SK-N-SH (cell line): Measurements from ENCODE around the gene CRYBG1. TPM values are rescaled to one million over a fixed set of nuclear protein-coding genes. Genes with fewer than 3 reads are reported as not detected.

ENCODE experiments used
- CTCF ChIA-PET: fragments of 300-600, 350-600 bp; formaldehyde crosslinking; extraction: SDS; loops from one replicate; lab custom pipeline; 2021; lab: Yijun Ruan, JAX
- POLR2A ChIA-PET: fragments of 350-600 bp; sonication (Branson Sonifier 250); formaldehyde crosslinking; extraction: SDS; loops from one replicate; lab custom pipeline; 2020; ENCODE audit warnings: antibody characterized with exemption, inconsistent platforms; lab: Yijun Ruan, JAX
- DNase-seq: peaks from one replicate; pipeline ENCODE4 v3.0.0; 2012
- H2AFZ ChIP-seq: fragments of 200-600 bp; sonication (generic); 2 replicates; pipeline ENCODE4 v1.8.1; 2016; ENCODE audit warnings: antibody characterized with exemption, mild to moderate bottlenecking, low read depth
- H3F3A ChIP-seq: fragments of 200-600 bp; sonication (generic); replicated peaks from 2 replicates; pipeline ENCODE3; 2016; ENCODE audit warnings: antibody characterized with exemption, mild to moderate bottlenecking; ENCODE audit not compliant: insufficient read depth
- H3K27ac ChIP-seq, 2 experiments: fragments of 200-500 bp in 1 of 2; fragments of 200-600 bp in 1 of 2; sonication (Bioruptor generic) in 1 of 2; sonication (generic), shearing (Covaris generic) in 1 of 2; 2 replicates each; pipeline versions ENCODE4 v1.5.1 to v1.6.1; 2014 to 2016; ENCODE audit warnings: low read depth in 2 of 2, inconsistent platforms in 1 of 2, low read length in 1 of 2, mild to moderate bottlenecking in 1 of 2, mixed read lengths in 1 of 2
- H3K27me3 ChIP-seq: fragments of 200-600 bp; sonication (generic), shearing (Covaris generic); 2 replicates; pipeline ENCODE4 v1.6.1; 2016; ENCODE audit warnings: mixed run types; ENCODE audit not compliant: insufficient read depth
- H3K36me3 ChIP-seq, 2 experiments: fragments of 200-500 bp in 1 of 2; fragments of 200-600 bp in 1 of 2; sonication (Bioruptor generic) in 1 of 2; sonication (generic) in 1 of 2; replicated peaks in 1 of 2; 2 replicates each; pipeline versions ENCODE3 to v1.5.1; 2014 to 2016; ENCODE audit warnings: low read length in 1 of 2, mild to moderate bottlenecking in 1 of 2; ENCODE audit not compliant: insufficient read depth in 2 of 2, control insufficient read depth in 1 of 2
- H3K4me1 ChIP-seq, 2 experiments: fragments of 200-500 bp in 1 of 2; fragments of 200-600 bp in 1 of 2; sonication (Bioruptor generic) in 1 of 2; sonication (generic), shearing (Covaris generic) in 1 of 2; 2 replicates each; pipeline versions ENCODE4 v1.5.1 to v1.6.1; 2014 to 2016; ENCODE audit warnings: low read depth in 1 of 2, low read length in 1 of 2, mixed run types in 1 of 2; ENCODE audit not compliant: insufficient read depth in 2 of 2, control insufficient read depth in 1 of 2
- H3K4me2 ChIP-seq: fragments of 200-600 bp; sonication (generic), shearing (Covaris generic); 2 replicates; pipeline ENCODE4 v1.6.1; 2017; ENCODE audit warnings: mixed run types
- H3K4me3 ChIP-seq, 2 experiments: fragments of 200-500 bp in 1 of 2; fragments of 200-600 bp in 1 of 2; sonication (Bioruptor generic) in 1 of 2; sonication (generic), shearing (Covaris generic) in 1 of 2; 2 replicates each; pipeline versions ENCODE4 v1.5.1 to v1.8.1; 2014 to 2016; ENCODE audit warnings: low read depth in 2 of 2, inconsistent platforms in 1 of 2, low read length in 1 of 2, mild to moderate bottlenecking in 1 of 2, mixed read lengths in 1 of 2, moderate library complexity in 1 of 2
- H3K79me2 ChIP-seq: fragments of 200-600 bp; sonication (generic); 2 replicates; pipeline ENCODE4 v1.8.1; 2017; ENCODE audit warnings: mild to moderate bottlenecking; ENCODE audit not compliant: insufficient read depth
- H3K9ac ChIP-seq: fragments of 200-600 bp; sonication (generic); 2 replicates; pipeline ENCODE4 v1.6.1; 2017; ENCODE audit warnings: mixed run types
- H3K9me2 ChIP-seq: fragments of 200-600 bp; sonication (generic); 2 replicates; pipeline ENCODE4 v1.6.1; 2017; ENCODE audit warnings: mixed run types
- H3K9me3 ChIP-seq: fragments of 200-600 bp; sonication (generic); 2 replicates; pipeline ENCODE4 v1.6.1; 2017; ENCODE audit warnings: mixed run types, mild to moderate bottlenecking, moderate library complexity
- H4K20me1 ChIP-seq: fragments of 200-600 bp; sonication (generic); 2 replicates; pipeline ENCODE4 v1.6.1; 2017; ENCODE audit warnings: mild to moderate bottlenecking, mixed run types; ENCODE audit not compliant: insufficient read depth
- CHD2 ChIP-seq: fragments of 150-350 bp; IDR thresholded peaks from 2 replicates; pipeline ENCODE4 v1.6.1; 2018; ENCODE audit warnings: low read length; ENCODE audit not compliant: partially characterized antibody
- CTCF ChIP-seq: fragments of 200-600 bp; sonication (generic); IDR thresholded peaks from 2 replicates; pipeline ENCODE4 v1.6.1; 2017; ENCODE audit warnings: antibody characterized with exemption, mild to moderate bottlenecking, moderate library complexity
- ELF1 ChIP-seq: IDR thresholded peaks from 2 replicates; pipeline ENCODE4 v1.4.0; 2012
- EP300 ChIP-seq, 2 experiments: IDR thresholded peaks; 2 replicates each; pipeline versions ENCODE4 v1.4.0 to v1.6.1; 2012; ENCODE audit warnings: borderline replicate concordance in 1 of 2, low read depth in 1 of 2, low read length in 1 of 2
- FOXJ3 ChIP-seq: sonication (generic); formaldehyde crosslinking; IDR thresholded peaks from 2 replicates; pipeline ENCODE4 v1.5.1; 2020; ENCODE audit warnings: mild to moderate bottlenecking, missing genetic modification reagents
- FOXM1 ChIP-seq: IDR thresholded peaks from 2 replicates; pipeline ENCODE4 v1.4.0; 2012; ENCODE audit warnings: low read depth, mild to moderate bottlenecking
- GABPA ChIP-seq: IDR thresholded peaks from 2 replicates; pipeline ENCODE4 v1.4.0; 2012; ENCODE audit warnings: low read depth, mild to moderate bottlenecking
- GATA2 ChIP-seq: sonication (generic); formaldehyde crosslinking; IDR thresholded peaks from 2 replicates; pipeline ENCODE4 v1.5.0; 2020; ENCODE audit warnings: mild to moderate bottlenecking, missing genetic modification reagents
- JUND ChIP-seq: IDR thresholded peaks from 2 replicates; pipeline ENCODE4 v1.4.0; 2012
- NFIC ChIP-seq: IDR thresholded peaks from 2 replicates; pipeline ENCODE4 v1.4.0; 2012; ENCODE audit warnings: borderline replicate concordance
- NRF1 ChIP-seq: IDR thresholded peaks from 2 replicates; pipeline ENCODE4 v1.6.1; 2012; ENCODE audit warnings: low read depth, mild to moderate bottlenecking, low read length
- PBX3 ChIP-seq: IDR thresholded peaks from 2 replicates; pipeline ENCODE4; 2012
- POLR2AphosphoS5 ChIP-seq: IDR thresholded peaks from 2 replicates; pipeline ENCODE4 v1.6.1; 2012; ENCODE audit warnings: low read depth, low read length
- RAD21 ChIP-seq: IDR thresholded peaks from 2 replicates; pipeline ENCODE4 v1.6.1; 2012; ENCODE audit warnings: mild to moderate bottlenecking, low read length
- REST ChIP-seq: IDR thresholded peaks from 2 replicates; pipeline ENCODE4 v1.6.1; 2012; ENCODE audit warnings: mild to moderate bottlenecking, low read depth, low read length, moderate library complexity
- RFX5 ChIP-seq: IDR thresholded peaks from 2 replicates; pipeline ENCODE4 v1.6.1; 2012; ENCODE audit warnings: mild to moderate bottlenecking, improper control_type of control experiment, low read length
- RXRA ChIP-seq: IDR thresholded peaks from 2 replicates; pipeline ENCODE4 v1.4.0; 2012; ENCODE audit warnings: low read depth, mild to moderate bottlenecking, borderline replicate concordance
- SMC3 ChIP-seq: IDR thresholded peaks from 2 replicates; pipeline ENCODE4 v1.6.1; 2012; ENCODE audit warnings: low read depth, low read length, improper control_type of control experiment
- TAF1 ChIP-seq: IDR thresholded peaks from 2 replicates; pipeline ENCODE4 v1.6.1; 2012; ENCODE audit warnings: low read depth, mild to moderate bottlenecking, low read length, moderate library complexity, borderline replicate concordance
- ZBTB33 ChIP-seq: IDR thresholded peaks from 2 replicates; pipeline ENCODE4 v1.4.0; 2012; ENCODE audit warnings: low read depth, borderline replicate concordance
- WGBS: methylation state at CpG from one replicate; pipeline ENCODE4 v1.1.6; 2017; ENCODE audit warnings: low lambda C conversion rate; 5-methylcytosine and 5-hydroxymethylcytosine counted together
- polyA plus RNA-seq, 3 experiments: library from polyadenylated mRNA; depleted of rRNA; stranded (reverse); fragments of >200 nt; gene quantifications; 2 replicates each; pipeline ENCODE4 v1.2.3, GENCODE V29; 2012

Gene CRYBG1
- polyA plus RNA-seq, 1 of the 3 experiments (the other 2 are of a cell fraction): 13.8 TPM

- Histone ChIP-seq H3F3A (no peaks in the 10 kb centered on the region), H3K79me2 (no peaks in the 10 kb centered on the region), H3K27me3 (no peaks in the 10 kb centered on the region), H3K4me3 (no peak overlapping the region), H2AFZ (no peak overlapping the region), H3K4me1 (no peaks in the 10 kb centered on the region; a peak in 1 of 4 replicates), H3K4me2 (no peak overlapping the region)
- POLR2A ChIA-PET: no interaction called here
- no peak for TF ChIP-seq FOXJ3 (CRISPR knock-in tag)
- TF ChIP-seq RAD21: no peak
- no peak for TF ChIP-seq SMC3
- no peak for TF ChIP-seq RFX5
- no peak for TF ChIP-seq TAF1
- TF ChIP-seq ELF1: no peak
- TF ChIP-seq JUND: no peak
- TF ChIP-seq, all 33 proteins: peak for 0
- no peak for DNase-seq
- no peaks in the 10 kb centered on the region for H3K9me2 ChIP-seq
- CTCF ChIA-PET: no interaction called here
- no peaks in the 10 kb centered on the region for H4K20me1 ChIP-seq
- H3K9ac ChIP-seq: no peak overlapping the region
- H3K27ac ChIP-seq: no peak overlapping the region
- H3K36me3 ChIP-seq: no peaks in the 10 kb centered on the region
- WGBS: 47% methylated on average over 3 of the region's 3 CpGs
- no peaks in the 10 kb centered on the region for H3K9me3 ChIP-seq
Observed at GRCh38 chr6:106387875-106388274, 27.4 kb downstream of the CRYBG1 start.

- no peak overlapping the region for H3K4me2 ChIP-seq
- no peaks in the 10 kb centered on the region for H3K9me3 ChIP-seq
- no peak overlapping the region for H3K27ac ChIP-seq
- no peaks in the 10 kb centered on the region for H4K20me1 ChIP-seq
- H2AFZ ChIP-seq: no peak overlapping the region
- no peaks in the 10 kb centered on the region for H3K9me2 ChIP-seq
- 0 out of 2 replicates have a peak, but pooled peaks cover 5% of the 10 kb centered on the region for H3K27me3 ChIP-seq
- H3F3A ChIP-seq: no peaks in the 10 kb centered on the region
- CTCF ChIA-PET: interaction anchor here (1.4 kb wide), 1 partner anchor 589 kb away, joined by 4 read pairs; no protein-coding TSS in a partner anchor
- H3K4me1 ChIP-seq: no peaks in the 10 kb centered on the region; a peak in 1 of 4 replicates
- WGBS: 51% methylated on average over 1 of the region's 1 CpG
- H3K9ac ChIP-seq: no peak overlapping the region
- DNase-seq: no peak
- H3K79me2 ChIP-seq: no peaks in the 10 kb centered on the region
- H3K4me3 ChIP-seq: no peak overlapping the region
- no peaks in the 10 kb centered on the region for H3K36me3 ChIP-seq
- POLR2A ChIA-PET: no interaction called here
- TF ChIP-seq GATA2 (CRISPR knock-in tag): no peak
- TF ChIP-seq TAF1: no peak
- TF ChIP-seq REST: no peak
- TF ChIP-seq FOXM1: no peak
- TF ChIP-seq NFIC: no peak
- TF ChIP-seq NRF1: no peak
- TF ChIP-seq POLR2AphosphoS5: no peak
- TF ChIP-seq CTCF: no peak
- TF ChIP-seq CHD2: no peak
- TF ChIP-seq GABPA: no peak
- no peak for TF ChIP-seq EP300 (IDR thresholded peaks at IDR 0.05; ENCODE audit: borderline replicate concordance in 1 of 2, low read depth in 1 of 2, low read length in 1 of 2)
- no peak for TF ChIP-seq PBX3
- TF ChIP-seq RXRA: no peak
- TF ChIP-seq ZBTB33: no peak
Observed at GRCh38 chr6:106390088-106390487, 29.6 kb downstream of the CRYBG1 start.
